MM.1S (cell line): Measurements from ENCODE around the gene CDKN2D.

ENCODE experiments used
- EZH2 ChIP-seq: fragments of 300-600 bp; sonication (generic); optimal IDR thresholded peaks from 2 replicates; pipeline ENCODE3; 2017; ENCODE audit warnings: low read depth, mild to moderate bottlenecking, antibody characterized with exemption, low read length, mixed read lengths
- EZH2phosphoT487 ChIP-seq: fragments of 300-600 bp; sonication (generic); IDR thresholded peaks from 2 replicates; pipeline ENCODE4 v1.6.1; 2018; ENCODE audit warnings: antibody characterized with exemption, low read length
- TF ChIP-seq, protein P1 (sequence below): fragments of 300-600 bp; sonication (generic); IDR thresholded peaks from 2 replicates; pipeline ENCODE4 v1.5.1; 2016; ENCODE audit warnings: antibody characterized with exemption, low read length, mixed read lengths

DNA sequence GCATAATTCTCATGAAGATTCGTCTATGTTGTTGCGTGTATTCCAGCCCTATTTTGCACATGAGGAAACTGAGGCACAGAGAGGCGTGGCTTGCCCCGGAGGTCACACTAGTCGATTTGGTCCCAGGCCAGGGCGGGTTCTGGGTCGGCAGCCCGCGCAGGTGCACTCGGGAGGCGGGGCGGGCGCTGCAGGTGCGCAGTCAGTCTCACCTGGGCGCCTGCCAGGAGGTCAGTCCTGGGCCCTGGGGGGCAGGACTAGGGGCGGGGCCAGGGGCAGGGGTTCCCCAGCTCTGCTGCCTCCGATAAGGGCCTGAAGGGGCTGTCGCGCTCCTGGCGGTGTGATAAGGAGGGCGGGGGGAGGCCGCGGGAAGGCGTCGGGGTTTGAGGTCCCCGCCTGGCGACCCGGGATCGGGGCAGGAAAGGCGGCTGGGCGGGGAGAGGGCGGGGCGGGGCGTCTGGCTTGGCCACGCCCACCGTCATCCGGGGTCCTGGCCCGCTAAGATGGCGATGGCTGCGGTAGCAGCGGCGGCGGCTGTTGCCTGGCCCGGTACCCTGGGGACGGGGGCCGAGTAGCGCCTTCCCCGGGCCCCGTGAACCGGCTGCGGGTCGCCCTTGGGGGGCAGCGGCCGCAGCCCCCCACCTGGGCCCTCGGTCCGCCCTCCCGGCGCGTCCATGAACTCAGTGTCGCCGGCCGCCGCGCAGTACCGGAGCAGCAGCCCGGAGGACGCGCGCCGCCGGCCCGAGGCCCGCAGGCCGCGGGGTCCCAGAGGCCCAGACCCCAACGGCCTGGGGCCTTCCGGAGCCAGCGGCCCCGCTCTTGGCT, 25.1 kb downstream of the CDKN2D start, which contains the start of gene ATG4D:
- no peak for TF ChIP-seq EZH2phosphoT487
- TF ChIP-seq, protein P1, sequence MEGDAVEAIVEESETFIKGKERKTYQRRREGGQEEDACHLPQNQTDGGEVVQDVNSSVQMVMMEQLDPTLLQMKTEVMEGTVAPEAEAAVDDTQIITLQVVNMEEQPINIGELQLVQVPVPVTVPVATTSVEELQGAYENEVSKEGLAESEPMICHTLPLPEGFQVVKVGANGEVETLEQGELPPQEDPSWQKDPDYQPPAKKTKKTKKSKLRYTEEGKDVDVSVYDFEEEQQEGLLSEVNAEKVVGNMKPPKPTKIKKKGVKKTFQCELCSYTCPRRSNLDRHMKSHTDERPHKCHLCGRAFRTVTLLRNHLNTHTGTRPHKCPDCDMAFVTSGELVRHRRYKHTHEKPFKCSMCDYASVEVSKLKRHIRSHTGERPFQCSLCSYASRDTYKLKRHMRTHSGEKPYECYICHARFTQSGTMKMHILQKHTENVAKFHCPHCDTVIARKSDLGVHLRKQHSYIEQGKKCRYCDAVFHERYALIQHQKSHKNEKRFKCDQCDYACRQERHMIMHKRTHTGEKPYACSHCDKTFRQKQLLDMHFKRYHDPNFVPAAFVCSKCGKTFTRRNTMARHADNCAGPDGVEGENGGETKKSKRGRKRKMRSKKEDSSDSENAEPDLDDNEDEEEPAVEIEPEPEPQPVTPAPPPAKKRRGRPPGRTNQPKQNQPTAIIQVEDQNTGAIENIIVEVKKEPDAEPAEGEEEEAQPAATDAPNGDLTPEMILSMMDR: no peak
- TF ChIP-seq EZH2: no peak
